Suprapubic skin (tissue), 4 donors: ENCODE results near the gene UBE2QL1.

Experiments
- CTCF ChIP-seq, 2 donors: fragments of 200-600 bp in 1 of 2; fragments of 450-650 bp in 1 of 2; sonication (generic) in 1 of 2; IDR thresholded peaks; one replicate each; pipeline ENCODE4 v1.5.1; 2016 to 2019; ENCODE audit warnings: antibody characterized with exemption in 2 of 2, mild to moderate bottlenecking in 1 of 2, moderate library complexity in 1 of 2
- EP300 ChIP-seq: sonication (generic); formaldehyde crosslinking; IDR thresholded peaks from one replicate; pipeline ENCODE4 v1.6.1; 2017; ENCODE audit warnings: antibody characterized with exemption
- POLR2A ChIP-seq, 2 donors: fragments of 450-650 bp; IDR thresholded peaks; one replicate each; pipeline ENCODE4 v1.6.1; 2017; ENCODE audit warnings: antibody characterized with exemption in 2 of 2, mild to moderate bottlenecking in 2 of 2, moderate library complexity in 2 of 2
- POLR2AphosphoS5 ChIP-seq, 3 donors: sonication (generic); formaldehyde crosslinking; IDR thresholded peaks; one replicate each; pipeline ENCODE4 v1.6.1; 2017; ENCODE audit warnings: antibody characterized with exemption in 3 of 3

- TF ChIP-seq CTCF (IDR thresholded peaks at IDR 0.05) (no peak), POLR2AphosphoS5 (IDR thresholded peaks at IDR 0.05) (no peak), EP300 (no peak), POLR2A (IDR thresholded peaks at IDR 0.05) (no peak)
Observed at GRCh38 chr5:6443326-6443725, 5.3 kb upstream of the UBE2QL1 start.
